GM19351 (cell line): ENCODE results near the gene HDGF.

Source experiments
- ATAC-seq: cut with Tn5 transposase; IDR thresholded peaks from one replicate; pipeline ENCODE4 v1.9.1; 2021; ENCODE audit warnings: mild to moderate bottlenecking, moderate library complexity; ENCODE audit not compliant: unreplicated experiment

Gene HDGF

GRCh38 chr1:156703336-156703735, 48.1 kb downstream of the HDGF start:
- ATAC-seq = no peak

- no peak for ATAC-seq
Measured at GRCh38 chr1:156700736-156701531, 50.5 kb downstream of the HDGF start.

GRCh38 chr1:156698995-156699394, 52.5 kb downstream of the HDGF start:
- no peak for ATAC-seq

- no peak for ATAC-seq
Measured at GRCh38 chr1:156697481-156697880, 54.0 kb downstream of the HDGF start.

GRCh38 chr1:156696755-156697154, 54.7 kb downstream of the HDGF start:
- ATAC-seq = no peak

GRCh38 chr1:156694690-156694962, 56.8 kb downstream of the HDGF start:
- no peak for ATAC-seq

- no peak for ATAC-seq
Measured at GRCh38 chr1:156693848-156694689, 57.4 kb downstream of the HDGF start.

GRCh38 chr1:156692925-156693847, 58.3 kb downstream of the HDGF start:
- ATAC-seq = no peak

GRCh38 chr1:156692441-156692924, 59.0 kb downstream of the HDGF start:
- ATAC-seq = no peak
